OCI-LY3 (cell line): ENCODE results near the gene RNF11.

Experiments
- H2AFZ ChIP-seq: fragments of 200-600, 300-600 bp; shearing (Covaris generic); 2 replicates; pipeline ENCODE4 v1.6.0; 2014; ENCODE audit warnings: antibody characterized with exemption, low read depth, low read length
- H3K27ac ChIP-seq: fragments of 200-600, 300-600 bp; sonication (generic); 2 replicates; pipeline ENCODE4 v1.5.1; 2014; ENCODE audit warnings: mild to moderate bottlenecking, low read length, moderate library complexity, mixed read lengths
- H3K27me3 ChIP-seq: fragments of 200-600, 300-600 bp; sonication (generic); 2 replicates; pipeline ENCODE4 v1.6.1; 2014; ENCODE audit warnings: low read depth, low read length, mixed read lengths
- H3K36me3 ChIP-seq: fragments of 200-600, 300-600 bp; sonication (generic); replicated peaks from 2 replicates; pipeline ENCODE3; 2014; ENCODE audit warnings: low read depth, low read length, mixed read lengths
- H3K4me1 ChIP-seq: fragments of 300-600, 200-600 bp; sonication (generic); 2 replicates; pipeline ENCODE4 v1.6.1; 2014; ENCODE audit warnings: low read length, mixed read lengths
- H3K4me2 ChIP-seq: fragments of 200-600, 300-600 bp; sonication (generic); 2 replicates; pipeline ENCODE4 v1.6.1; 2014; ENCODE audit warnings: low read length, mixed read lengths
- H3K4me3 ChIP-seq: fragments of 300-600, 200-600 bp; sonication (generic); 2 replicates; pipeline ENCODE4 v1.5.1; 2014; ENCODE audit warnings: antibody characterized with exemption, mild to moderate bottlenecking, low read length, moderate library complexity
- H3K79me2 ChIP-seq: fragments of 300-600, 200-600 bp; shearing (Covaris generic); 2 replicates; pipeline ENCODE4 v1.6.1; 2014; ENCODE audit warnings: mild to moderate bottlenecking, low read length, mixed read lengths
- H3K9ac ChIP-seq: fragments of 300-600, 200-600 bp; shearing (Covaris generic); 2 replicates; pipeline ENCODE4 v1.6.0; 2014; ENCODE audit warnings: mild to moderate bottlenecking, low read length, moderate library complexity
- H3K9me3 ChIP-seq: fragments of 200-600, 300-600 bp; shearing (Covaris generic); 2 replicates; pipeline ENCODE4 v1.6.1; 2014; ENCODE audit warnings: low read length, mixed read lengths; ENCODE audit not compliant: insufficient read depth
- H4K20me1 ChIP-seq: fragments of 200-600, 300-600 bp; sonication (generic); 2 replicates; pipeline ENCODE4 v1.6.1; 2016; ENCODE audit warnings: low read length, mixed read lengths; ENCODE audit not compliant: insufficient read depth
- EZH2phosphoT487 ChIP-seq: fragments of 200-600 bp; shearing (Covaris generic); IDR thresholded peaks from 2 replicates; pipeline ENCODE4 v1.6.1; 2018; ENCODE audit warnings: antibody characterized with exemption, mixed run types, low read depth
- TF ChIP-seq, protein P1 (sequence below): fragments of 200-600, 300-600 bp; sonication (generic); IDR thresholded peaks from 2 replicates; pipeline ENCODE4 v1.5.1; 2014; ENCODE audit warnings: antibody characterized with exemption, low read length, low read depth

Gene RNF11

DNA sequence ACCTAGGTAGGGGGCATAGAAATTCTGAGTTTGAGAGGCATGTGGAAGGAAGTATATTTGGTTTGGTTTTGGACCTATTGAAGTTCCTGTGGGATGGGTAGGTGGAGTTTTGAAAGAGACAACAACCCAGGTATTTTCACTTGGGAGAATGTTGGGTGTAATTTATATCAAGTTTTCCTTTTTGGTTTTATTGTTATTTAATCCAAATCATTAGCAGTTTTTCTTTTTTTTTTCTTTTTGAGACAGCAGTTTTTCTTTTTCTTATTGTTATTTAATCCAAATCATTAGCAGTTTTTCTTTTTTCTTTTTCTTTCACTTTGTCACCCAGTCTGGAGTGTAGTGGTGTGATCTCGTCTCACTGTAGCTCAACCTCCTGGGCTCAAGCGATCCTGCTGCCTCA lies 30.1 kb downstream of the RNF11 start:
- no peak overlapping the region for H3K9ac ChIP-seq
- no peak for TF ChIP-seq EZH2phosphoT487
- TF ChIP-seq, protein P1, sequence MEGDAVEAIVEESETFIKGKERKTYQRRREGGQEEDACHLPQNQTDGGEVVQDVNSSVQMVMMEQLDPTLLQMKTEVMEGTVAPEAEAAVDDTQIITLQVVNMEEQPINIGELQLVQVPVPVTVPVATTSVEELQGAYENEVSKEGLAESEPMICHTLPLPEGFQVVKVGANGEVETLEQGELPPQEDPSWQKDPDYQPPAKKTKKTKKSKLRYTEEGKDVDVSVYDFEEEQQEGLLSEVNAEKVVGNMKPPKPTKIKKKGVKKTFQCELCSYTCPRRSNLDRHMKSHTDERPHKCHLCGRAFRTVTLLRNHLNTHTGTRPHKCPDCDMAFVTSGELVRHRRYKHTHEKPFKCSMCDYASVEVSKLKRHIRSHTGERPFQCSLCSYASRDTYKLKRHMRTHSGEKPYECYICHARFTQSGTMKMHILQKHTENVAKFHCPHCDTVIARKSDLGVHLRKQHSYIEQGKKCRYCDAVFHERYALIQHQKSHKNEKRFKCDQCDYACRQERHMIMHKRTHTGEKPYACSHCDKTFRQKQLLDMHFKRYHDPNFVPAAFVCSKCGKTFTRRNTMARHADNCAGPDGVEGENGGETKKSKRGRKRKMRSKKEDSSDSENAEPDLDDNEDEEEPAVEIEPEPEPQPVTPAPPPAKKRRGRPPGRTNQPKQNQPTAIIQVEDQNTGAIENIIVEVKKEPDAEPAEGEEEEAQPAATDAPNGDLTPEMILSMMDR, result no peak
- H3K4me3 ChIP-seq, result no peak overlapping the region
- no peaks in the 10 kb centered on the region for H3K9me3 ChIP-seq
- no peaks in the 10 kb centered on the region for H3K27me3 ChIP-seq
- H3K4me1 ChIP-seq, result peaks cover 14% of the 10 kb centered on the region
- H3K79me2 ChIP-seq, result 0 out of 2 replicates have a peak, but pooled peaks cover 4% of the 10 kb centered on the region
- no peak overlapping the region for H2AFZ ChIP-seq
- no peak overlapping the region for H3K4me2 ChIP-seq
- no peaks in the 10 kb centered on the region for H4K20me1 ChIP-seq
- peaks cover 2% of the 10 kb centered on the region for H3K36me3 ChIP-seq
- no peak overlapping the region for H3K27ac ChIP-seq

DNA sequence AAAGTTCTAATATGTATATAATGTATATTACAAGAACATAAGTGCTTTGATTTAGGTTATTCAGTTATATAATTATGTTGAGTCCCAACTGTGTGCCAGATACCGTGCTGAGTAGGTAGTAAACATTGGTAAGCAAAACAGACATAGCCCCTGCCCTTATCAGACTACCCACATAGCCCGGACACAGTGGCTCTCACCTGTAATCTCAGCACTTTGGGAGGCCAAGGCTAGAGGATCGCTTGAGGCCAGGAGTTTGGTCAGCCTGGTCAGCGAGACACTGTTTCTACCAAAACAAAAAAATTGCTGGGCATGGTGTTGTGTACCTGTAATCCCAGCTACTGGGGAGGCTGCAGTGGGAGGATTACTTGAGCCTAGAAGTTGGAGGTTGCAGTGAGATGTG lies 30.7 kb downstream of the RNF11 start:
- no peak overlapping the region for H2AFZ ChIP-seq
- no peaks in the 10 kb centered on the region for H3K9me3 ChIP-seq
- H4K20me1 ChIP-seq, result no peaks in the 10 kb centered on the region
- H3K36me3 ChIP-seq, result peaks cover 2% of the 10 kb centered on the region
- TF ChIP-seq EZH2phosphoT487, result no peak
- TF ChIP-seq, protein P1, result no peak
- H3K4me3 ChIP-seq, result no peak overlapping the region
- H3K4me1 ChIP-seq, result peaks cover 14% of the 10 kb centered on the region
- H3K27ac ChIP-seq, result no peak overlapping the region
- H3K4me2 ChIP-seq, result no peak overlapping the region
- H3K79me2 ChIP-seq, result 0 out of 2 replicates have a peak, but pooled peaks cover 4% of the 10 kb centered on the region
- H3K9ac ChIP-seq, result no peak overlapping the region
- no peaks in the 10 kb centered on the region for H3K27me3 ChIP-seq

DNA sequence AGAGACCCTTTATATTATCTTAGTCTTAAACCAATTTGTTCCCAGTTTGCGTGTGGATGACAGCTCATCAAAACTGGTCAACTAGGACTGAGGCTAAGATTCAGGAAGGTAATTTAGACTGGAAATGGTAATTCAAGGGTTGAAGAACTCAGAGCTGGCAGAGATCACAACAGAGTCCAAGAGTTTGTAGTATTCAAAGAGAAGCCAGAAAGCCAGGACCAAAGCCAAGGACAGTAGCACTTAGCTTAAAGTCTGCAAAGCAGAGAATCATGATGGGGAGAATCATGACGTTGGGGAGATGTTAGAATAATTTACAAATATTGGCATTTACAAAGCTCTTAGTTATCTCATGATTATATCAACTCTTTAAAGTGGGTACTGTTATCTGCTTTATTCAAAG lies 32.6 kb downstream of the RNF11 start:
- Histone ChIP-seq H3K9me3 (no peaks in the 10 kb centered on the region), H3K9ac (no peak overlapping the region), H3K4me1 (peaks cover 14% of the 10 kb centered on the region), H3K79me2 (0 out of 2 replicates have a peak, but pooled peaks cover 4% of the 10 kb centered on the region), H2AFZ (no peak overlapping the region), H3K27me3 (no peaks in the 10 kb centered on the region), H4K20me1 (no peaks in the 10 kb centered on the region), H3K4me3 (peak overlapping the region; percentile 50), H3K27ac (no peak overlapping the region), H3K4me2 (peak overlapping the region; percentile 66), H3K36me3 (peaks cover 2% of the 10 kb centered on the region)
- TF ChIP-seq EZH2phosphoT487, result no peak
- TF ChIP-seq, protein P1, result no peak

DNA sequence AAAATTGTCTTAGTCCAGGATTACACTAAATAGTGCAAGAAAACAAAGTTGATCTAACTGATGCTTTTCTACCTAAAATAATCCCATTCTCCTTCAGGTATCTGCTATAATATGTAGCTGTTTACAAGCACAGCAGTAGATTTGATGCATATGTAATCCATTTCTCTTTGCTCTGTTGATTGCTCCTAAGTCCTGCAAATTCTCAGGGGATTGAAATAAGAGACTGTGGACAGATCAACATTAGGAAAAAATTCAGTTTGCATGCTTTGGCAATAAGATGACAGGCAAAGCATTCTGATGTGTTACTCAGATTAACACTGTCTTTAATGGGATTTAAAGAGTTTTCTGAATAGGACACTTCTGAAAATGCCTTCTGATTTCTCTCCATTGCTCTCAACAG lies 34.7 kb downstream of the RNF11 start:
- no peak overlapping the region for H3K27ac ChIP-seq
- no peak overlapping the region for H3K9ac ChIP-seq
- H3K4me2 ChIP-seq, result no peak overlapping the region
- 0 out of 2 replicates have a peak, but pooled peaks cover 4% of the 10 kb centered on the region for H3K79me2 ChIP-seq
- peaks cover 14% of the 10 kb centered on the region for H3K4me1 ChIP-seq
- H3K9me3 ChIP-seq, result no peaks in the 10 kb centered on the region
- H4K20me1 ChIP-seq, result no peaks in the 10 kb centered on the region
- no peaks in the 10 kb centered on the region for H3K27me3 ChIP-seq
- H3K4me3 ChIP-seq, result no peak overlapping the region
- no peak overlapping the region for H2AFZ ChIP-seq
- no peak for TF ChIP-seq EZH2phosphoT487
- TF ChIP-seq, protein P1, result no peak
- H3K36me3 ChIP-seq, result peaks cover 2% of the 10 kb centered on the region
